ENCODE results near the gene TOR3A.
A peak's percentile ranks its signal among the peaks of the same experiment; 100 is the strongest.
"Not testable (repeated sequence)": the region's sequence is repeated elsewhere in the genome, so short reads cannot be mapped to it uniquely, and the experiment has no call there.

The TOR3A gene

DNA sequence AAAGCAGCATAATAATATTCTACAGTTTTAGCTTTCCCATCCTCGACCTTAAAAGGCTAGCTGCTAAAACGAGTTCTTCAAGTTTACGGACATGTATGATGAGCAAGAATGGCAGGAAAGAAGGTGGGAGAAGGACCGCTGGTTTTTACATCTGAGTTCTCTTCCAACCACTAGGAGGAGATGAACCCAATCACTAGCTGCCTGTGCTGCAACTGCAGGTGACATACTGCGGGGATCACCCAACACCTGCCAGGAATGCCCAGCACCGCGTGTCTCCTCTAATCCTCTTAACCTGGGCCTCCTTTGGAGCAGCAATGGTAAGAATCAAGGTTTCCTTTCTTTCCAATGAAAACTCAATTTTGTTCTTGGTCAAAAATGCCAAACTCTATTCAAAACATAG is 23.5 kb downstream of the TOR3A start:
- Mint-ChIP-seq H3K9me3 (no peaks in the 10 kb centered on the region), H3K36me3 (ENCODE audit: low read depth) (peaks cover 6% of the 10 kb centered on the region), H3K27me3 (ENCODE audit: low read depth) (no peaks in the 10 kb centered on the region), H3K27ac (no peak overlapping the region), H3K4me3 (no peak overlapping the region), H3K4me1 (ENCODE audit: low read depth) (no peaks in the 10 kb centered on the region)
- no peak for DNase-seq (ENCODE audit: low spot score)

DNA sequence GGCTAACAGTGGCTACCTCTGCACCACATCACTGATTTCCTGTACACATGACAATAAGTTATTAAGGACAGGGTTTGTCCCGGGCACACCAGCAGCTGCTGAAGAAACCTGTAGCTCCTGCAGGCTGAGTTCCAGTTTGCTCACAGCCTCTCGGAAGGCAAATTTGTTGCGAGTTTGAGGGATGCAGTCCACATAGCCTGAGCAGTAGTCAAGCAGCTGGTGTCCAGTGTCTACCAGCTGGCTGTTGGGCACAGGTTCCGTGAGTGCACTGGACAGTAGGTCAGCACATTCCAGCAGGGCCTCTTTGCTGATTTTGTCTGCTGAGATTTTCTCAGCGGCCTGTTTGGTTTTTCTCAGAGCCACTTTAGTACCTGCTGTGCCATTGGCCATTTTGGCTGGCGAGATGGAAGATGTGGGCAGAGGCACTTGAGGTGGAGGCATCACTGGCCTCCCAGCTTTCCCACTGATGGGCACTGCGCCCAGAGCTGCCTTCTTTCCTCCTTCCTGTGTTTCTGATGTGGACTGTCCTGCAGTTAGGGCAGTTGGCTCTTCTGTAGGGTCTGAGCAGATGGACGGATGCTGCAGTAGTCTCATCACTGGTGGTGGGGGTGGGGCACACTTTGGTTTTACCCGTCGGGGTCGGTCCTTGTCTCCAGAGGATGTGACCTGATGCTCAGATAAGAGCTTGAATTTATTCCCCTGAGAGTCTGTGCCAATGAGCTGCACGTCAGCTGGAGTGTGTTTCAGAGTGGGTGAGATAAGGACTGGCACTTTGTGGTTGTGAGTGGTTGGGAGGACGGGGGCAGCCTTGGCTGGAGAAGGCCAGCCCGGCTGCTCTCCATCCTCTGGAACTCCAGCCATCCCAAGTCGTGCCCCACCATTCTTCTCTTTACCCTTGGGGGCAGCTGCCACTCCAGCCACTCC is 26.1 kb downstream of the TOR3A start:
- Mint-ChIP-seq H3K4me1 (ENCODE audit: low read depth) (no peaks in the 10 kb centered on the region), H3K4me3 (no peak overlapping the region), H3K27me3 (ENCODE audit: low read depth) (no peaks in the 10 kb centered on the region), H3K36me3 (ENCODE audit: low read depth) (peaks cover 6% of the 10 kb centered on the region), H3K27ac (no peak overlapping the region), H3K9me3 (no peaks in the 10 kb centered on the region)
- DNase-seq (ENCODE audit: low spot score) = no peak

DNA sequence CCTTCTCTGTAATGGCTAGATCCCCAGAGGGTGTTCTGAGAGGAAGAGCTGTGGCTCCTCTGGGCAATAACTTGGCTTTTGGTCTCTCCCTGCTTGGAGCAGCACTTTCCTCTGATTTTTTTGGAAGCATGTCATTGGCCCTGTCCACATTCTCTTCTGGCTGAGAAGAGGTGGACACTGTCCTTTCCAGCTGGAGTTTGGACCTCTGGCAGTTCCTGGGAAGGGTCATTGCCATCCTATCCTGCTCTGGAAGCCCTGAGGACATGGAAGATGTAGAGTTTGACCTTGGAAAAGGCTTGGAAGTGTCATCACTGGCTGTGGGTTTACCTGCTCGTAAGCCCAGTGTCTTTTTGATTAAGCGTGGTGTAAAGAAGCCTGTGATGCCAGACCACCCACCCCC is 26.8 kb downstream of the TOR3A start:
- no peak overlapping the region for H3K4me3 Mint-ChIP-seq
- peaks cover 6% of the 10 kb centered on the region for H3K36me3 Mint-ChIP-seq (ENCODE audit: low read depth)
- no peaks in the 10 kb centered on the region for H3K9me3 Mint-ChIP-seq
- no peaks in the 10 kb centered on the region for H3K27me3 Mint-ChIP-seq (ENCODE audit: low read depth)
- no peak for DNase-seq (ENCODE audit: low spot score)
- H3K4me1 Mint-ChIP-seq (ENCODE audit: low read depth) = no peaks in the 10 kb centered on the region
- no peak overlapping the region for H3K27ac Mint-ChIP-seq

DNA sequence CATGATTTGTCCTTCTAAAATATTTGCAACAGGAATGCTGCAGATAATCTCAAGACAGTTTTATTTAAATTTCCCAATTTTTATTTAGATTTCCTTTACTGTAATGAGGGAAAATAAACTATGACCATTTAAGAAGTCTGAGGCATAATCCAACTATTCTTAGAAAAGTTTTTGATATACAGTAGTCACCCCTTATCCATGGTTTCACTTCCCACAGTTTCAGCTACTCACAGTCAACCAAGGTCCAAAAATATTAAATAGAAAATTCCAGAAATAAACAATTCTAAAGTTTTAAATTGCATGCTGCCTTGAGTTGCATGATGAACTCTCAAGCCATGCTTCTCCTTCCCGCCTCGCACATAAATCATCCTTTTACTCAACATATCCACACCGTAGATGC is 33.3 kb downstream of the TOR3A start:
- H3K4me3 Mint-ChIP-seq = no peak overlapping the region
- peaks cover 3% of the 10 kb centered on the region for H3K4me1 Mint-ChIP-seq (ENCODE audit: low read depth)
- peaks cover 8% of the 10 kb centered on the region for H3K36me3 Mint-ChIP-seq (ENCODE audit: low read depth)
- no peak for DNase-seq (ENCODE audit: low spot score)
- H3K9me3 Mint-ChIP-seq = no peaks in the 10 kb centered on the region
- H3K27me3 Mint-ChIP-seq (ENCODE audit: low read depth) = no peaks in the 10 kb centered on the region
- H3K27ac Mint-ChIP-seq = no peak overlapping the region

DNA sequence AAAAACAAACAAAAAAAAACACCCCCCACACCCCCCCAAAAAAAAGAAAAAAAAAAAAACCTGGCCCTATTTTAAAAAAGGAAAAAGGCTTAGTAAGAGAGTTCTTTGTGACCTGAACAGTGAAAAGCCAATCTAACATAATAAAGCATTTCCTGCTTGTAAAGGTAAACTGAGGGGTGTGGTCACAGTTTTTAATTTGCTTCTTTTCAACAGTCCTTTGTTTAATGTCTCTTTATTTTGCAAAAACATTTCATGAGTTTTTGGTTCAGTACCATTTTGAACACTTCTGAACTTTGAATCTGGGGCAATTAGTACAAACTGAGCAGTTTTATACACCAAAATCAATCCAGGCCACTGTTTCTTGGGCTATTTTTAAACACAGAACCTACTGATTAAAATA is 37.6 kb downstream of the TOR3A start:
- no peak for DNase-seq (ENCODE audit: low spot score)
- H3K4me3 Mint-ChIP-seq = no peak overlapping the region
- H3K27me3 Mint-ChIP-seq (ENCODE audit: low read depth) = no peaks in the 10 kb centered on the region
- no peak overlapping the region for H3K27ac Mint-ChIP-seq
- H3K9me3 Mint-ChIP-seq = no peaks in the 10 kb centered on the region
- peaks cover 8% of the 10 kb centered on the region for H3K36me3 Mint-ChIP-seq (ENCODE audit: low read depth)
- H3K4me1 Mint-ChIP-seq (ENCODE audit: low read depth) = peaks cover 3% of the 10 kb centered on the region

DNA sequence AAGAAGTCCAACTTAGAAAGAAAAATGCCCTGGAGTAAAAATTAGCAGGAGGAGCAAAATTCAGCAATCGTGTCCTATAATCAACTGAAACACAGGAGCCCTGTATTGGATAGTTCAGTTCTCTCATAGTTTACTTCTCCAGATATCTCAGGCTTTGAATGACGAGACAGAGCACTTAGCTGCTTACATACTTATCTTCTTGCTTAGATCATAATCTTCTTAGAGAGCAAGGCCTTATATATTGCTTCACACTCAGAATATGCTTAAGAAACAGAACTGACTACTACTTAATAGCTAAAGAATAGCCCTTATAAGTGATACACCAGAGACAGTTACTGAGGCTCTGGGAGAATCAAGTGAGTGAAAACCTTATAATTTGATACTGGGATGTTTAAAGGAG is 38.9 kb downstream of the TOR3A start:
- Mint-ChIP-seq H3K27ac (no peak overlapping the region), H3K27me3 (ENCODE audit: low read depth) (no peaks in the 10 kb centered on the region), H3K9me3 (no peaks in the 10 kb centered on the region)

DNA sequence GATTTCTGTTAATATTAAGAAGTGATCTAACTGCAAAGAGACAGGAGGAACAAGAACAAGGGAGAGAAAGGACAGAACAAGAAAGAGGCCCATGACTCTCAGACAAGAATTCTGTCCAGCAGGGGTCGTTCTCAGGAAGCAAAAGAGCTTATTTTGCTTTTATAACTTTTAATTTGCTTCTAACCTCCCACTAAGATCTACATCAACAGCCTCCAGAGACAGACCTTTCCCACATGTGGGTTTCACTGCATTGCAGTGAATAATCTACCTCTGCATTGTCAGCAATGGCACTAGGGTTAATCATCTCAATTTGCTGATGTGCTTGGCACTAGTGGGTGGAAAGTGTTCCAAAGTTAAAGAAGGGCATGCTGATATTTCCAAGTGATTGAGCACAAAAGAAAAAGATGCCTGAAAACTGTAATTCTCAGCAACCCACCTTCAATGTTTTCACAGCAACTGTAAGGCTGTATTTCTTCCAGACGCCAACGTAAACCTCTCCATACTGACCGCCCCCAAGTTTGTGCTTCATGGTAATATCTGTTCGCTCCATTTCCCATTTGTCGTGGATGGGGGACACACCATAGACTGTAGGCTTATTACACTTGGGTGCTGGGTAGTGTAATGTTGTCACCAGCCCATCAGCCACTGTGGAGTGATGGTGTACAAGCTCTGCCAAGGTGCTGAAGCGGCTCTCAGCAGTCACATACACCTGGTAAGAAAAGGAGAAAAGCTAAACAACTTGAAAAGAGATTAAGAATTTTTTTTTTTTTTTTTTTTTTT is 39.5 kb downstream of the TOR3A start:
- Mint-ChIP-seq H3K27ac (no peak overlapping the region), H3K4me3 (no peak overlapping the region), H3K27me3 (ENCODE audit: low read depth) (no peaks in the 10 kb centered on the region), H3K4me1 (ENCODE audit: low read depth) (peaks cover 3% of the 10 kb centered on the region), H3K9me3 (no peaks in the 10 kb centered on the region), H3K36me3 (ENCODE audit: low read depth) (peaks cover 12% of the 10 kb centered on the region)
- peak; percentile 25 for DNase-seq (ENCODE audit: low spot score)

More for the DNA sequence above, 38.9 kb downstream of the TOR3A start:
- DNase-seq (ENCODE audit: low spot score) = no peak
- Mint-ChIP-seq H3K36me3 (ENCODE audit: low read depth) (peaks cover 12% of the 10 kb centered on the region), H3K4me1 (ENCODE audit: low read depth) (peaks cover 3% of the 10 kb centered on the region), H3K4me3 (no peak overlapping the region)

DNA sequence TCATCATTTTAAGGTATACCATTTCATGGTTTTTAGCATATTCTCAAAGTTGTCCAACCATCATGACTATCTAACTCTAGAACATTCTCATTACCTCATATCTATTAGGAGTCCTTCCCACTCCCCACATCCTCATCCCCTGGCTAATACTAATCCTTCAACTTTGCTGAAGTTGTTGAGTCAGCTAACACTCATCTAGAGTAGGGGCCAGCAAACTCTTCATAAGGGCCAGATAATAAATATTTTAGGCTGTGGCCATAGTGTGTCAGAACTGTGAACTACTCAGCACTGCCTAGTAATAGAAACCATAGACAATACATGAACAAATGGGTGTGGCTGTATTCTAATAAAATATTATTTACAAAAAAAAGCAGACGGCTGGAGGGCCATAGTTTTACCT is 43.0 kb downstream of the TOR3A start:
- Mint-ChIP-seq H3K9me3 (peaks cover 4% of the 10 kb centered on the region), H3K4me1 (ENCODE audit: low read depth) (peaks cover 12% of the 10 kb centered on the region), H3K4me3 (no peak overlapping the region), H3K27me3 (ENCODE audit: low read depth) (no peaks in the 10 kb centered on the region), H3K36me3 (ENCODE audit: low read depth) (peaks cover 5% of the 10 kb centered on the region), H3K27ac (no peak overlapping the region)
- DNase-seq (ENCODE audit: low spot score) = no peak

DNA sequence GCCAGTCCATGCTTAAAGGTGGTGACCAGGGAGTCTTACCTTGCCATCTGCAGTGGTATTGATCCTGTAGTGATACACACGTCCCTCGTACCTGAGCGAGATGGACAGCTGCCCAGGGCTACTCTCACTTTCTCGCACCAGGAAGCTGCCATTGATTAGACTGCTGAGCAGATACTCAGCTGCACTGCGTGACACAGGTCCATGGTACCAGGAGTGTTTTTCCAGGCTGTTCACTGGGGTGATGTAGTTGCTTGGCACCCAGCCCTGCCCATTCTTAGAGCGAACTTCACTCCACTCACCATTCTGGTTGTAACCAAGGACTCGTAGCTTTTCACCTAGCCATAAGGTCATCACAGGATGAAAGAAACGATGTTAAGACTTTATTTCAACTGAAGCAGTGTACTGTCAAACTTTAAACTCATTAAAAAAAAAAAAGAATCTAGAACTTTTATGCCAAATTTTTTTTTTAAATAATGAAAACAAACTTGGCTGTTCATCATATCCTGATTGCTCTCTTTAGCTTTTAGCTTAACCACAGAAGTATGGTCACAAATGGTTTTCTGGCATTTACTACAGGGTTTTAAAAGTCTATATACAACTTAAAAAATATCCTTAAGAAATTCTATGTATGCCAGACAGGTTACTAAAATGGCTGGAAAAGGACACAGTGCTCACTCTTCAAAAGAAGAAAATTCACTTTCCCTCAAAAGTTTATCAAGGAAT is 44.6 kb downstream of the TOR3A start:
- peaks cover 14% of the 10 kb centered on the region for H3K36me3 Mint-ChIP-seq (ENCODE audit: low read depth)

DNA sequence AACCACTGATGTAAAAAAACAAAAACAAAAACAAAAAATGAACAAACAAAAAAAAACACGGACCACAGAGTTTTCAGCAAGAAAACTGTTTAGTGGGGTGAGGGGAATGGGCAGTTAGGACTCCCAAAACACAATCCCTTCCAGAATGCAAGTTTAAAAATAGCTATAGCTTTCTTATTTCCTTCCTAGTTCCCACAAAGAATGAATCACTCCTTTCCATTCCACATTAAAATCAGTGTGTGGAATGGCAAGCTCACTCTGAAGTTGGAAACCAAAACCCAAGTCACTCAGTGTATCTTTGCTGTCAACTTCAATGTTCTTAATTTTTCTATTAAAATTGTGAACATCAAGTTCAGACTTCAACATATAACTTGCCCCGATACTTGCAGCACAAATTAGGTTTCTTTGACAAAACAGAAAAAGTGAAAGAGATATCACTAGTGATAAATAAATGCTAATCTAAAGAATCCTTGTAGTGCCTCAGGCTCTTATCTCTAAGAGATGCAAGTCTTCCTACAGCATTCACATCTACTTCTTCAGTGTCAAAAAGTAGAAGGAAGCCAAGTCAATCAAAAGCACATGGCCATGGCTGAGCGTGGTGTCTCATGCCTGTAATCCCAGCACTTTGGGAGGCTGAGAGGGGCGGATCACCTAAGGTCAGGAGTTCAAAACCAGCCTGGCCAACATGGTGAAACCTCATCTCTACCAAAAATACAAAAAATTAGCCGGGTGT is 45.5 kb downstream of the TOR3A start:
- no peak overlapping the region for H3K27ac Mint-ChIP-seq
- H3K27me3 Mint-ChIP-seq (ENCODE audit: low read depth) = no peaks in the 10 kb centered on the region
- peaks cover 14% of the 10 kb centered on the region for H3K36me3 Mint-ChIP-seq (ENCODE audit: low read depth)
- peaks cover 4% of the 10 kb centered on the region for H3K9me3 Mint-ChIP-seq
- H3K4me3 Mint-ChIP-seq = no peak overlapping the region
- DNase-seq (ENCODE audit: low spot score) = no peak
- peaks cover 15% of the 10 kb centered on the region for H3K4me1 Mint-ChIP-seq (ENCODE audit: low read depth)

More for the DNA sequence above, 44.6 kb downstream of the TOR3A start:
- no peak for DNase-seq (ENCODE audit: low spot score)
- Mint-ChIP-seq H3K27ac (no peak overlapping the region), H3K27me3 (ENCODE audit: low read depth) (no peaks in the 10 kb centered on the region), H3K9me3 (peaks cover 4% of the 10 kb centered on the region), H3K4me3 (no peak overlapping the region), H3K4me1 (ENCODE audit: low read depth) (peaks cover 15% of the 10 kb centered on the region)

DNA sequence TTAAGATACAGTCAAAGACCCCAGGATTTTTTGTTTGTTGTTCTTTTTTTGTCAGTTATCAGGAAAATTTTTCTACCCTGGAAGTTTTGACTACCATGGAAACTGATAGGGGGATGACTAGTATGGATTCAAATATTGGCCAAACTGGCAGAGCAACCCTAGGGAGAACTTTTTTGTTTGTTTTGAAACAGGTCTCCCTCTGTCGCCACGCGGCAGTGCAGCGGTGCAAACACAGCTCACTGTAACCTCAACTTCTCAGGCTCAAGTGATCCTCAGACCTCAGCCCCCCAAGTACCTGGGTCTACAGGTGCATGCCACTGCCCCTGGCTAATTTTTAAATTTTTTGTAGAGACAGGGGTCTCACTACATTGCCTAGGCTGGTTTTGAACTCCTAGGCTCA is 46.6 kb downstream of the TOR3A start:
- Mint-ChIP-seq H3K4me3 (no peak overlapping the region), H3K4me1 (ENCODE audit: low read depth) (peaks cover 15% of the 10 kb centered on the region), H3K27ac (no peak overlapping the region)

DNA sequence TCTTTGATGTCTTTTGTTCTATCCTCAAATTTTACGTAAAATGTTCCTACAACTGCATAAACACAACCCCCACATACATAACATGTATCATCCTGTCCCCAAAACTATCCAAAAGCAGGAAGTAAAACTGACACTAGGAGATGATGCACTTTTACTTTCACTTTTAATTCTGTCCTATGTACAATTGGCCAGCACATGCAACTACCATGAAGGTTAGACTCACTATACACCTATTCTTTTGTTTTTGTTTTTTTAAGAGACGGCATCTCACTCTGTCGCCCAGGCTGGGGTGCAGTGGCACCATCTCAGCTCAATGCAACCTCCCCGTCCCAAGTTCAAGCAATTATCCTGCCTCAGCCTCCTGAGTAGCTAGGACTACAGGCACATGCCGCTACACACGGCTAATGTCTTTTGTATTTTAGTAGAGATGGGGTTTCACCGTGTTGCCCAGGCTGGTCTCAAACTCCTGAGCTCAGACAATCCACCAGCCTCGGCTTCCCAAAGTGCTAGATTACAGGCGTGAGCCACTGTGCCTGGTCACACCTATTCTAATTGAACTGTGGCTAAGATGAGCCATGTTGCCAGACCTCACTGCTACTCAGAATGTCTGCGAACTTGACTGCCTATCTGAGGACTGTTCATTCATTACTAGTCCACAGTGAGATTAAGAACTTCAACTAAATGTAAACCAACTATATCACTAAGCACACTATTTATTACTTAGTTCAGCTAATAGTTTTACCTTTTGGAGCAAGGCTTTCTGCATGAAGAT is 48.0 kb downstream of the TOR3A start:
- H3K4me1 Mint-ChIP-seq (ENCODE audit: low read depth) = peaks cover 15% of the 10 kb centered on the region
- peak; percentile 11 for DNase-seq (ENCODE audit: low spot score)
- H3K27me3 Mint-ChIP-seq (ENCODE audit: low read depth) = no peaks in the 10 kb centered on the region
- H3K27ac Mint-ChIP-seq = peak overlapping the region; percentile 93
- H3K9me3 Mint-ChIP-seq = peaks cover 4% of the 10 kb centered on the region
- peak overlapping the region; percentile 76 for H3K4me3 Mint-ChIP-seq
- H3K36me3 Mint-ChIP-seq (ENCODE audit: low read depth) = peaks cover 14% of the 10 kb centered on the region

More for the DNA sequence above, 46.6 kb downstream of the TOR3A start:
- Mint-ChIP-seq H3K27me3 (ENCODE audit: low read depth) (no peaks in the 10 kb centered on the region), H3K9me3 (peaks cover 4% of the 10 kb centered on the region), H3K36me3 (ENCODE audit: low read depth) (peaks cover 14% of the 10 kb centered on the region)
- no peak for DNase-seq (ENCODE audit: low spot score)

DNA sequence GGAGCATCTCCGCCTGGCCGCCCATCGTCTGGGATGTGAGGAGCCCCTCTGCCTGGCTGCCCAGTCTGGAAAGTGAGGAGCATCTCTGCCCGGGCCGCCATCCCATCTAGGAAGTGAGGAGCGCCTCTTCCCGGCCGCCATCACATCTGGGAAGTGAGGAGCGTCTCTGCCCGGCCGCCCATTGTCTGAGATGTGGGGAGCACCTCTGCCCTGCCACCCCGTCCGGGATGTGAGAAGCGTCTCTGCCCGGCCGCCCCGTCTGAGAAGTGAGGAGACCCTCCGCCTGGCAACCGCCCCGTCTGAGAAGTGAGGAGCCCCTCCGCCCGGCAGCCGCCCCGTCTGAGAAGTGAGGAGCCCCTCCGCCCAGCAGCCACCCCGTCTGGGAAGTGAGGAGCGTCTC is 53.3 kb downstream of the TOR3A start:
- not testable (repeated sequence) for H3K36me3 Mint-ChIP-seq (ENCODE audit: low read depth); DNase-seq (ENCODE audit: low spot score); H3K4me1 Mint-ChIP-seq (ENCODE audit: low read depth); H3K27ac Mint-ChIP-seq; H3K27me3 Mint-ChIP-seq (ENCODE audit: low read depth); H3K4me3 Mint-ChIP-seq; H3K9me3 Mint-ChIP-seq

Measured in T-helper 2 cell treated with Interferon-gamma antibody and Interleukin-4, amounts not matched to agents 5 μg/mL and 100 μg/mL, for 36 hours (primary cell).